ENCODE results near the gene WDR82. TPM values are rescaled to one million over a fixed set of nuclear protein-coding genes. Genes with fewer than 3 reads are reported as not detected.

Gene WDR82
- total RNA-seq, 2 donors from 2014 or later: 57.6 to 65.5 TPM

DNA sequence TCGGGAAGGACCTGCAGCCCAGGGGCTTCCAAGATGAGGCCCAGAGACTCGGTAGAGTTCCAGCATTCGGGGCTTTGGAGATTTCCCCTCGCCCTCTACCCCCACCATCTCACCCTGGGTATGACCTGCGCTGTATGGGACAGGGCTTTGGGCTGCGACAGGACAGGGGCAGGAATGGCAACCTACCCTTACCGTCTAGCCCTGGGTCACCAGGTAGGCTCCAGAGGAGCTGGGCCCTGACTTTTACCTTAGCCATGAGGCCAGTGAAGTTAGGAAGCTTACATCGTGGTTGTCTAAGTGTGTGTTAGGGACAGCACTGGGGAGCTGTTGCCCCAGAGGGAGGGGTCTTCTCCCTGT lies 32.2 kb downstream of the WDR82 start:
- intact Hi-C loops (cut with DNase I): no loop called here
- ATAC-seq: peak; percentile 0 to 13
- DNase-seq: no peak

DNA sequence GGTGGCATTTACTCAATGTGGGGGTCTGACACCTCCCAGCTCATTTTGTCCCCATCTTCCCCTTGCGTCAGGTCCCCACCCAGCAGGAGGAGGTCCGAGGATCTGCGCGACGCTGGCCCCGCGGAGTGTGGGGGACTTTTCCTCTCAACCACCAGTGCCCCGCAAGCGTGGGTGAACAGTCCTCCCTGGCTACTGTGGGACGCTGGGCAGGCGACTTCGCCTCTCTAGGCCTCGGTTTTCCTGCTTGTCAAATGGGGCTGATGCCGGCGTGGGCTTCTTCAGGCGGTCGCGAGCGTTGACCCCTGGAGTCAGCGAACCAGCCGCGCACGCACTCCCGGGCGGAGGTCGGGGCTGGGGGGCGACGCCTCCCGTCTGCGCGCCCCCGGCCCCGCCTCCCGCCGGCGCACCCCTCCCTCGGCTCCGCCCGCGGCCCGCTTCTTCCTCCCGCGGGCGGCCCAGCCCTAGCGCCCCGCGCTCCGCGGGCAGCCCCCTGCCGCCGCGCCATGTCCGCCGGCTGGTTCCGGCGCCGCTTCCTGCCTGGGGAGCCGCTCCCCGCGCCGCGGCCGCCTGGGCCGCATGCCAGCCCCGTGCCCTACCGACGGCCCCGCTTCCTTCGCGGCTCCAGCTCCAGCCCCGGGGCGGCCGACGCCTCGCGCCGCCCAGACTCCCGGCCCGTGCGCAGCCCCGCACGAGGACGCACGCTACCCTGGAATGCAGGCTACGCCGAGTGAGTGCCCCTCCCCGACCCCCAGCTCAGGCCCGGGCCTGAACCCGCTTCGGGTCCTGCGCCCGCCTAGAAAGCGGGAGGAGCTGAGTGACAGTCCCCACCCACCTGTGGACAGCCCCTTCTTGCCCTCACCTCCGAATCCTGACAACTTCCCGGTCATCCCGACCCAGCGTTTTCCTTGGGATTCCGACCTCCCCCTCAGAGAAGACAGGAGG lies 32.9 kb downstream of the WDR82 start, which contains the start of gene PPM1M:
TSS of gene PPM1M (plus strand) at position 438 of the 942 bp plus-strand sequence. CDS start at position 504, 66 bp downstream.
- DNase-seq: peak; percentile 62
- intact Hi-C loops (cut with DNase I): no loop called here
- peak; percentile 51 to 72 for ATAC-seq

DNA sequence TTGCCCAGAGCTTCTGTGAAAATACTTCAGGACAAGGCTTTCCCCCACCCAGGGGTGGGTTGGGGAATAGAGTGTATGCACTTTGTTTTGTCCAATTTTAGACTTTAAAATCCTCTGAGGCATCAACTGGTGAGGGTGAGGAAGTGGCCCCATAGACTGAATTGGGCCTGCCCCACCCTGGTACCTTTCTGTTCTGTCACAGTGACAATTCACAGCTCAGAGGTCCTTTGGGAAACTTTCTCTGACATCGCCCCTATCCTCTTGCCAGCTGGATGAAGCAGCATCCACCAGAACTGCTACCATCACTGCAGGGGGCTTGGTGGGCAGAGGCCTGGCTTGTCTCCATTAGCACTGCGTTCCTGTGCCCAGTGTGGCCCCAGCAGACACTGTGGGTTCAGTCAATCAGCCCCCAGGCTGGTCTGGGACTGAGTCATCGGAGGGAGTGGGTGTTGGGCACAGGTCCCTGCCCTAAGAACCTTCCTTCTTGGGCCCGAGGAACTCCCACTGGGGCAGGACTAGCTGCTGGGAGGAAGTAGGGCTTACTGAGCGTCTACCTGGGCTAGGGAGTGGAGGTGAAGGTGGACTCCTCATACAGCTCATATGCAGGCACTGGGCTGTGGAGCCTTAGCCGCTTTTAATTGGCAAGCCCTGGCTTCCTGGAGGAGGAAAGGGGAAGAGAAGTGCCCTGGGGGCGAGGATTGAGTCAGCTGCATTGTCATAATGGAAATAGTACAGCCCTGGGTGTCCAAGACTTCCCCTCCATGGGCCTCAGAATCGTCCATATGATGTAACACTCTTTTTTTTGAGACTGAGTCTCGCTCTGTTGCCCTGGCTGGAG lies 34.4 kb downstream of the WDR82 start:
- DNase-seq (no peak), ATAC-seq (peak in 1 of 2 donors; percentile 8)

DNA sequence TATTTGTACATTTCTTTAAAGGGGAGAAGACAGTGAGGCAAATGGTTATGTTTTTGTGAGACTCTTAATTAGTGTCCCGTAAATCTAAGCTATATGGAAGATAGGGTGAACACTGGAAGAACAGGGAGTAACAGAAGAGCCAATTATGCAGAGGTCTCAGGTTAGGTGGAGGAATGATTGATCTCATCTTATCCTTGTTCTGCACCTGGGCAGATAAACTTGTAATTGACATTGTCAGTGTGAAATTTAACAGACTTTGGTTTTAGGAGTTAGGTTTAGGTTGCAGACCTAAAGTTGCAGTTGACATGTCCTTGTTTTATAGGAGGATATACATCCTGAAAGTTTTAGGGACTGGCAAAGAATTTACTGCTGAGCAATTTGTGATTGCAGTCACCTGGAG lies 36.4 kb downstream of the WDR82 start:
- ATAC-seq (no peak), DNase-seq (no peak)
- intact Hi-C loops (cut with DNase I): loop anchor here in 1 of 2 donors (5.0 kb wide), 1 partner anchor 35 kb away; the partner anchor contains the start of gene WDR82

More for the DNA sequence above, 34.4 kb downstream of the WDR82 start:
- intact Hi-C loops (cut with DNase I): loop anchor here in 1 of 2 donors (5.0 kb wide), 1 partner anchor 33 kb away; the partner anchor contains the start of gene WDR82

DNA sequence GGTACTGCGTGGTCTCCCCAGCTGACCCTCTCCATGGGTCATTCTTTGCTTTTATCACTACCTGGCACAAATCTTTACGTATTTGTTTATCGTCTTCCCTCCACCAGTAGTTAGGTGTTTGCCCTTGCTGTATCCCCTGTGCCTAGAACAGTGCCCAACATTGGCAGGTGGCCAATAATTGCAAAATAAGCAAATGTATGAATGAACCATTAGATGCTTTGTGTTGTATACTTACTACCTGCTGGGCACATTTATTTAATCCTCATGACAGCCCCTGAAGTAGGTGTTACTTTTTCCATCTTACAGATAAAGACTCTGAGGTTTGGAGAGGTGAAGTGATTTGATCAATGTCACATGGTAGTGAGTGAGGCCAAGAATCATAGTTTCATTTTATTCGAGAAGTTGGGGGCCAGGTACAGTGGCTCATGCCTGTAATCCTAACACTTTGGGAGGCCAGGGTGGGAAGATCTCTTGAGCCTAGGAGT lies 37.5 kb downstream of the WDR82 start:
- intact Hi-C loops (cut with DNase I): loop anchor here in 1 of 2 donors (5.0 kb wide), 1 partner anchor 36 kb away; the partner anchor contains the start of gene WDR82
- DNase-seq (no peak), ATAC-seq (no peak)

DNA sequence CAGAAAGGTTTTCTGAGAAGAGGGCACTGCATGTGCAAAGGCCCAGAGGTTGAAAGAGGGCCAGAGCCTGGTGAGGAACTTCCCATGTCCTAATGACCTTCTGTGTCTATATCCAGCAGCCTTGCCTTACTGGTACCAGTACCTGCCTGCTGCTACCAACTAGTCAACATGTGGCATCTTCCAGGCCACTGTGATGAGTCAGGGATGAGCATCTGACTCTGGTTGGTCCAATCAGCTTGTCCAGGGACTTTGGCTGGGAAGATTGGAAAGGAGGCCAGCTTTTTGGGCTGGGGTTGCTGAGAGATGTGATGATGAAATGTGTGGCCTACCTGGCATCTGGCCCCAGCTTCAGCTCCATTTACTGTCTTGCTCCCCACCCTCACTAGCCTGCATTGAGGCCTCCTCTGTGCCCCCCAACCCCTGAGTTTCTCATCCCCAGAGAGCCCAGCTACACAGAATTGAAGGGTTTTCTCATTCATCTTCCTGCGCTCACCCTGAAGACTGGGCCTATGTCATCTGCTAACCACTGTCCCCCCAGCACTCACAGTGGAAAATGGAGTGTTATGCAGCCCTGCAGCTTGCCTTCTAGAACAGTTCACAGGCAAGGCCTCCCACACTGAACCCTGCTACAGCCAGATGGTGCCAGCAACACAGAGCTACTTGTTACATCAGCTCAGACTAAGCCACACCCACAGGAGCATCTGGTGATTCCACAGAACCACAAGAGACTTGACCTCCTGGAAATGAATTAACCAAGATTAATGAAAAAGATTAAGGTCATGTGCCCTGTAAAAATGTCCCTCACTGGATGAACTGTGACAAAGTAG lies 38.2 kb downstream of the WDR82 start:
- intact Hi-C loops (cut with DNase I): loop anchor here in 1 of 2 donors (5.0 kb wide), 1 partner anchor 37 kb away; the partner anchor contains the start of gene WDR82
- ATAC-seq: no peak
- peak; percentile 57 for DNase-seq

DNA sequence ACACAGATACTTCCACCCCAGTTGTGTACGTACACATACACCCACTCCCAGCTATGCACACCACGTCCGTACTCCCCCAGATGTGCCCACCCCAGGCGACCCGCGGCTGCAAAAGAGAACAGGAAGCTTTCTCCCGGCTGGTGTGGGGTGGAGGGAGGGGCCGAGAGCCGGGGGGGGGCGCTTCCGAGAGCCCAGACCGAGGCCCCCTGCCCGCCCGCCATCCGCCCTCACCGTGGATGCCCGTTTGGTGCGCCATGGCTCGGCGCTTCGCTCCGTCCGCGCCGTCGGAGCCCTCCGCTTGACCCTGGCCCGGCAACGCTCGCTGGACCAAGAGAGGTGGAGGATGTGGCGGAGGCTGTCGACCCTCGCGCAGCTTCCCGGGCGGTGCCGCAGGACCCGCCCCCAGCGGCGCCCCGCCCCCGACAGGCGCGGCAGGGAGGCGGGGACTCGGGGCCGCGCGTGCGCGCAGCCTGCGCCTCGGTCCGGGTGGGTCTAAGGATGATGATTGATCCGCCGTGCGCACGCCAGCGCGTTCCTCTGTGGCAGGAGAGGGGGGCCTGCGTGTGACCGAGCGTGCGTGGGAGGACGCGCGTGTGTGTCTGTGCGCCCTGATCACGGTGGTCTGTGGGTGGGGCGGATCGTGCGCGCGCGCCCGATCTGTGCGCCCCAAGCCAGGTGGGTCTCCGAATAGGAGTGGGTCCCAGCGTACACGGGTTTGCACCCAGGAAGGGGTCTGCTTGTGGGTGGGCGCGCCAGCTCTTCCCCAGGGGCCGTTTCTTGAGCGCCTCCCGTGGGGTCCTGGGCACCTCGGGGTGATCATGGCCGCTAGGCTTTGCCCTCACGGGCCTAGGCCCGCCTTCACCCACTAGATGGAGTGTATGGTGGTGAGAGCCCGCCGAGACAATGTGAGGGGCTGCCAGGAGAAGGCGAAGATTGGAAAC lies 39.4 kb downstream of the WDR82 start, which contains the start of gene TWF2:
TSS of gene TWF2 (minus strand) at position 398 of the 941 bp plus-strand sequence. CDS start at position 256, 142 bp downstream.
- intact Hi-C loops (cut with DNase I): no loop called here
- peak; percentile 88 for DNase-seq
- ATAC-seq: peak; percentile 91 to 92

DNA sequence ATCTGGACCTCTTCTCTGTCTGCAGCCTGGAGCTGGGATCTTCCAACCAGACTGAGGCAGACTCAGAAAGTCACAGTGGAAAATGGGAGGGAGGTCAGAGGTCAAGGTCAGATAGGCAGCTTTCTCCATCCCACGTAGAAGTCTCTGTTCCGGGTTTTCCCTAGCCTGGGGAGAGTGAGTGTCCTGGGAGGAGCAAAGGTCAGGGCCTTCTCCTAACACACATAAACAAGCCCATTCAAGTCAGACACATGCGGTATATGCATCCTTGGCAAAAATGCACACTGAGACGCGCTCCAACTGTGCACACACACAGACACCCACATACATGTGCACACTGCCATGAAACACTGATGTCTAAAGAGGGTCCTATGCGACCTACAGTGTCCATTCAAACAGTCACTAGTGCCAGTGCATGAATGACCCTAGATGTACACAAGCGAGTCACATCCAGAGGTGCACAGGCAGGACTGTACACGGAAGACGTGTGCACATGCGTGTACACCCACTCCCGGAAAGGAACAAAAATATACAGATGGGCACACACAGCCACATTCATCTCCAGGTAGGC lies 40.2 kb downstream of the WDR82 start:
- ATAC-seq (peak in 1 of 2 donors; percentile 1), DNase-seq (no peak)
- intact Hi-C loops (cut with DNase I): no loop called here

DNA sequence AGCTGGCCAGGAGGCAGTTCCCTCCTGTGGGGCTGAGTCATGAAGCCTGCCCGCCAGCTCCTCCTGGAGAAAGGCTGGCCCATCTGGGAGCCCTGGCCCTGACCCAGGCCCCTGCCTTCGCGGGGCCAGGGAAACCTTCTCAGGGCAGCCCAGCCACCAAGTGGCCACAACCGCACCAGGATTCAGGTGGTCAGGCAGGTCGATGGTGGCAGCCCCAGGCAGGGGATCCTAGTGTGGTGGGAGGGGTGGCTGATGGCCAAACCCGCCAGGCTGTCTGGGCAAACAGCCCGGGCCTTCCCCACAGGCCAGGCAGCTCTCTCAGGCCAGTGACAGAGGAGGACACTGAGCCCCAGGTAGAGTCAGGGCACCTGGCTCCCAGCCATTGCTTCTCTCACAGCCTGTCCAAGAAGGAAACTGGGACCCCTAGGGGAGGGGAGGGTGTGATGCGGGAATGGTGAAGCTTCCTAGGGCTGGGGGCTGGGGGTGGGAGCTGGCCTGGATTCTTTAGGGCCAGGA lies 40.7 kb downstream of the WDR82 start:
- ATAC-seq: peak; percentile 39 to 84
- intact Hi-C loops (cut with DNase I): no loop called here
- DNase-seq: peak; percentile 89

DNA sequence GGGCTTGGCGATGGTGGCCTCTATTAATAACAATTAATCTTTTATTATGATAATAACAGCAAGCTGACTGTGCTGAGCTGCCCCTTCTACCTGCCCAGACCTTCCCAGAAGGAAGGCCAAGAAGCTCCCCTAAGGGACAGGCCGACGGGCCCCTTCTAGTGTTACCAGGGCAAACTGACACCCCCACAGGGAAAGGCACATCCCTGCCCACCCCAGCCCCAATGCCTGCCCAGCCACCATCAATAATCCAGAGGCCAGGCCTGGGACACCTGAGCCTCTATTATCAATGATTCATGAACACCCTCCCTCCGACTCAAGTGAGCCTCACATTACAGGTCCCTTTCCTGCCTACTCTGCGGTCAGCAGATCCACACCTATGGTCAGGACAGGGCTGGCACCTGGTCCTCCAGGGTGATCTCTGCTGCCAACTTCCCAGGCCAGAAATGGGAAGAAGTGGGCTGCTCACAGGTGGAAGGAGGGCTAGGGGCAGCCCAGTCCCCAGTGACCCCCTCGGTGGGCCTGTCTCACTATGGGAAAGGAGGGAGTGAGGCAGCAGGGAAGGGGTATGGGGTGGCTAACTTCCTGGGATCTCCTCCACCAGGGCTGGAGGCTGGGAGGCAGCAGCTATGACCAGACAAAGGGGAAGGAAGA lies 41.3 kb downstream of the WDR82 start:
- DNase-seq: no peak
- ATAC-seq: no peak
- intact Hi-C loops (cut with DNase I): no loop called here

DNA sequence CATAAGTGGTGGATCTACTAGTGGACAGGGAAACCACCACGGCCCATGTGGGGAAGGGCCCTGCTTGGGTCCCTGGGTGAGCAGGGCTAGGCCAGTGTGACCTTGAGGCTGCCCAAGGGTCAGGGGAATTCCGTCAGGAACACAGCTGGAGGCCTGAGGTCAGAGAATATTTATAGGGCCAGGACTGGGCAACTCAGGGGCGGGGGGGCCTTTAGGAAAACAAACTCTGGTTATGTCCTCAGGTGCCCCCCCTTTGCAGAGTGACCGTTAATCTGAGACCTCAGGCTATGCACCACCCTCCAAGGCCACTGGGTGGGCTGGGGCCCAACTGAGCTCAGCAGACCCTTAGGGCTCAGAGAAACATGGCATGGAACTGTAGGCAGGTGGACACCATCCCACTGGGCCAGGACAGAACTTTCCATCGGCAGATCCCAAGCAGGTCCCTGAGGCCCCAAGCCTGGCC lies 42.0 kb downstream of the WDR82 start:
- ATAC-seq: no peak
- intact Hi-C loops (cut with DNase I): no loop called here
- no peak for DNase-seq

DNA sequence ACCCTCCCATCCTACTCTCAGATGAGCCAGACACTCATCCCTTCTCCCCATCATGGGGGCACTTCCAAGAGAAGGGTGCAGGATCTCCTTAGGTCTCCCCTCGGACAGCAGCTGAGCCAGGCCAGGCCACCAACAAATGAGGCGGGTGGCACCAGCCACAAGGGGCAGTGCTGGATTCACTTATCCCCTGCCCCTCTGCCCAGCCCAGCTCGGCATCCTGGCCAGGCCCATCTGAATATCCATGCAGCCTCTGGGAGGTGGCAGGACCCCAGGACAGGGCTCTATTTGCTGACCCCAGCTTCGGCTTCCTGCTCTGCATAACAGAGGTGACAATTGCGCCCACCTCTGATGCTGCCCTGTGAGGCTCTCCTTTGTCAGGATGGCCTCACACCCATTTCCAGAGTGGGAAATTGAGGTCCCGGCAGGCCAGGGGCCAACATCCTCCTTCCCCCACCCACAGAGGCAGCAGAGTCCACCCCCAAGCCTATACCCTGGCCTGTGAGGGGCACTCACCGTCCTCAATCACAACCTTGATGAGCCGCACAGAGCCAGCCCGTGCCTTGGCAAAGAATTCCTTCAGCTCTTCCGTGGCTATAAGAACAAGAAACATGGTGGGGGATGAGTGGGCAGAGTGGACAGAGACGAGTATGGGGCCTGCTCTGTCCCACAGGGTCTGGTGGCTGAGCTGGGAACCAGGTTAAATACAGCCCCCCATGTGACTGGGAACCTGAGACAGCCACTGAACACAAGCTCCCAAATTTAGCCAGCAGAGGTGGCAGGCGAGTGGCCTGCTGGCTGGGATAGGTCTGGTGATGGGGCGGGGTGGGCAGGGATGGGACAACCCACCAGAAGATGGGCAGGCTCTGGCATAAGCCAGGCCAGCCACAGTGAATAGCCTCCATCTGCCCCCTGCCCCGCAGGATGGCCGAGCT lies 43.7 kb downstream of the WDR82 start:
- intact Hi-C loops (cut with DNase I): no loop called here
- ATAC-seq (peak in 1 of 2 donors; percentile 1), DNase-seq (no peak)

DNA sequence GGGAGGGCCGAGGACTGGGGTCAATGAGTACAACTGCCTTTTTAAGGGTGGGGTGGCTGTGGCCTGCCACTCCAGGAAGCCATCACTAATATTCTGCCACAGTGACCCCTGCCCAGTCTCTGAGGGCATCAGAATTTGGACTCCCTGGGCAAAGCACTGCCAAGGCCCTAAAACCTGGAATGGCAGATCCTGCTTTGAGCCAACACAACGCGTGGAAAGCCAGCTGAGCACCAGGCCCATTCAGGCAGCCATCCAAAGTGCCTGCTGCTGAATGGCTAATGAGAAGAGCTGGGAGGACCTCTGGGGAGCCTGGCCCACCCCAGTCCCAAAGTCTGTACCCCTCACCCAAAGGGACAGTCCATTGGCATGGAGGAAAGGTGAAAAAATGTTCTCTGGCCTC lies 44.5 kb downstream of the WDR82 start:
- intact Hi-C loops (cut with DNase I): no loop called here
- ATAC-seq: peak in 1 of 2 donors; percentile 11
- DNase-seq: no peak

DNA sequence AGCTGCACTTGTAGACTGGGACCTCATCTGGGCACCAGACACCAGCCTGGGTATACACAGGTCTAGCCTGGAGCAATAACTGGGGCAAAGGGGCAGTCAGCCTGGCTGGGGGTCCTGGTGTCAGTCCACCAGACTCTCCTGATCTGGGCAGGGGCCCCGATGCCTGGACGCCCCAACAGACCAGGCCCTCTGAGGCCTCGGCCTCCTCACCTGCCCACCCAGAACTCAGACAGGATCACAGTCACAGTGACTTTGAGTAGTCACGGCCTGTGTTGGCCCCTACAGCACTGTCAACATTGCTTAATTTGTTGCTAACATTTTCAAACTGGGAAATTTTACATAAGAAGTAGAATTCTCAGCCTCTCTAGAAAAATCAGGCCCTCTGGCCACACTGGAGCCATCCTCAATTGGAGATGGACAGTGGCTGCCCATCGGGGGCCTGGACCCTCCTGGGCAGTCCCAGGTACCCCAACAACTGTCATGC lies 45.3 kb downstream of the WDR82 start:
- DNase-seq (no peak), ATAC-seq (no peak)
- intact Hi-C loops (cut with DNase I): no loop called here
